Activated CD8-positive, alpha-beta memory T cell treated with anti-CD3 and anti-CD28 coated beads, Interleukin-2, amount 10 ng/mL, durations not matched to agents 7 days and 5 days (primary cell): Measurements from ENCODE around the gene LYST. TPM values are rescaled to one million over a fixed set of nuclear protein-coding genes. Genes with fewer than 3 reads are reported as not detected.
A peak's percentile ranks its signal among the peaks of the same experiment; 100 is the strongest.
"Not testable (repeated sequence)": the region's sequence is repeated elsewhere in the genome, so short reads cannot be mapped to it uniquely, and the experiment has no call there.

ENCODE experiments used
- ATAC-seq: fragments of 150-1000 bp; cut with Tn5 transposase; one replicate; pipeline ENCODE4 v1.10.0; 2021; ENCODE audit warnings: moderate library complexity
- CTCF ChIA-PET: fragments of 350-600 bp; sonication (Branson Sonifier 250); formaldehyde crosslinking; loops from one replicate; lab custom pipeline; 2021; ENCODE audit warnings: antibody characterized with exemption; lab: Charles Lee
- DNase-seq: peaks from one replicate; pipeline ENCODE4 v3.0.0-alpha.2; 2020
- H3K27ac Mint-ChIP-seq: one replicate; pipeline ENCODE4 v1.8.0; 2021; ENCODE audit warnings: mild to moderate bottlenecking, mixed read lengths
- H3K27me3 Mint-ChIP-seq: one replicate; pipeline ENCODE4 v1.8.0; 2021; ENCODE audit warnings: mixed read lengths
- H3K36me3 Mint-ChIP-seq: one replicate; pipeline ENCODE4 v1.8.0; 2021; ENCODE audit warnings: mild to moderate bottlenecking, mixed read lengths
- H3K4me1 Mint-ChIP-seq: one replicate; pipeline ENCODE4 v1.8.0; 2021; ENCODE audit warnings: mixed read lengths
- H3K4me3 Mint-ChIP-seq: one replicate; pipeline ENCODE4 v1.8.0; 2021; ENCODE audit warnings: mild to moderate bottlenecking, moderate library complexity, mixed read lengths
- H3K9me3 Mint-ChIP-seq: one replicate; pipeline ENCODE4 v1.8.0; 2022; ENCODE audit warnings: low read depth, mixed read lengths
- total RNA-seq, 2 experiments: library from RNA; stranded (reverse); gene quantifications; one replicate each; pipeline ENCODE4 v1.2.3, GENCODE V29; 2021

Gene LYST
- total RNA-seq, 2 experiments from 2014 or later: 64.9 to 131 TPM

DNA sequence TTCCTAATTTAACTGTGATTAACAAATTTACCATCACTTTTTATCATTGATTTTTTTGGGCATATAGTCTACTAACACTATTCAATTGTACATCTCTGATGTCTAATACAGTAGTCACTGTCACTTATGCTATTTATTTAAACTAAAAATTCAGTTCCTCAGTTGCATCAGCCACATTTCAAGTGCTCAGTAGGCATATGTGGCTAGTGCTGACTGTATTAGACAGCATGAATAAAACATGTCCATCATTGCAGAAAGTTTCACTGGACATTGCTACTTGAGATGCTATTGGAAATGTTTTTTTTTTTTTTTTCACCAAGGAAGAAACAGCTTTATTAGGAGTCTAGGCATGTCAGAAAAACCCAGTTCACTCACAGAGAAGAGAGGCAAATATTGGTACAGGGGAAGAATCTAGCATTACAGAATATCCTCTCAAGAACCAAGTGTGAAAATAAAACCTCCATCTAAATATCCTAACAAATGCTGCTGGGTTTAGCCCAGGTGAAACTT, 109.1 kb downstream of the LYST start:
- H3K27ac Mint-ChIP-seq: no peak overlapping the region
- no peak overlapping the region for H3K4me3 Mint-ChIP-seq
- ATAC-seq (no peak), DNase-seq (no peak)
- H3K9me3 Mint-ChIP-seq: no peaks in the 10 kb centered on the region
- H3K36me3 Mint-ChIP-seq: peaks cover 37% of the 10 kb centered on the region
- CTCF ChIA-PET: interaction anchor here (1.2 to 1.3 kb wide), 2 partner anchors 26 to 215 kb away, joined by 3 read pairs; no protein-coding TSS in a partner anchor
- H3K27me3 Mint-ChIP-seq: no peaks in the 10 kb centered on the region
- no peaks in the 10 kb centered on the region for H3K4me1 Mint-ChIP-seq

DNA sequence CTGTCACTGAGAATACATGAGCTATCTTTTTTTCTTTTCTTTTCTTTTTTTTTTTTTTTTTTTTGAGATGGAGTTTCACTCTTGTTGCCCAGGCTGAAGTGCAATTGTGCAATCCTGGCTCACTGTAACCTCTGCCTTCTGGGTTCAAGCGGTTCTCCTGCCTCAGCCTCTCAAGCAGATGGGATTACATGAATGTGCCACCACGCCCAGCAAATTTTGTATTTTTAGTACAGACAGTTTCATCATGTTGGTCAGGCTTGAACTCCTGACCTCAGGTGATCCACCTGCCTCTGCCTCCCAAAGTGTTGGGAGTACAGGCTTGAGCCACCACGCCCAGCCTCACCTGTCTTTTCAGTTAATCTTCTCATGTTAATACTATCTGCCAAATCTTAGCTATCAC, 112.5 kb downstream of the LYST start:
- DNase-seq, ATAC-seq, H3K4me1 Mint-ChIP-seq, H3K27me3 Mint-ChIP-seq, H3K9me3 Mint-ChIP-seq, H3K27ac Mint-ChIP-seq, H3K4me3 Mint-ChIP-seq: not testable (repeated sequence)
- CTCF ChIA-PET: interaction anchor here (0.6 to 1.0 kb wide), 2 partner anchors 49 to 83 kb away, joined by 3 read pairs; no protein-coding TSS in a partner anchor
- peaks cover 27% of the 10 kb centered on the region for H3K36me3 Mint-ChIP-seq

DNA sequence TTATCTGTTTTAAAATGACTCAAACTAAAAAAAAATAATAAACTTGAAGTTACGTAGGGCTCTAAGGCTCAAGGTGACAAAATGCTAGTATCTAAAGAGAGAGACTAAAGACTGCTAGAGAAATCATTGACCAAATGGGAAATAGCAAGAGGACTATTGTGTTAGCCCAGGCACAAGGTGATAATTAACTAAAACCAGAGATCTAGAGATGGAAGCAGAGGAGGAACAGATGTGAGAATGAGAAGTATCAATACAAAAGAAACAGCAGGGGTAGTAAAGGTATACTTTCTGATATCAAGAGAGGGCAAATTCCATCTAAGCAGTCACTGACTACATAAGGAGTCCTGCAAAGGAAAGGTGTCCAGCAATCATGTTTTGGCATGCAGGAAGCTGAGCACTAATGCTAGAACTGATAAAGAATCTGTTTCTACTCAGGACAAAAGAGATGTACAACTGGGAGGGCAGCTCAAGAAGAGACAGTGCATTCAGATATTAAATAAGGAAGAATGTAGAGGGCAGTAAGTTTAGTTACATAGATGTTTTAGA, 116.9 kb downstream of the LYST start:
- H3K27ac Mint-ChIP-seq: no peak overlapping the region
- H3K9me3 Mint-ChIP-seq: no peaks in the 10 kb centered on the region
- ATAC-seq (no peak), DNase-seq (no peak)
- CTCF ChIA-PET: interaction anchor here (1.2 to 1.4 kb wide), 2 partner anchors 19 to 236 kb away, joined by 3 read pairs; no protein-coding TSS in a partner anchor
- H3K4me1 Mint-ChIP-seq: peaks cover 4% of the 10 kb centered on the region
- peaks cover 36% of the 10 kb centered on the region for H3K36me3 Mint-ChIP-seq
- no peak overlapping the region for H3K4me3 Mint-ChIP-seq
- no peaks in the 10 kb centered on the region for H3K27me3 Mint-ChIP-seq

DNA sequence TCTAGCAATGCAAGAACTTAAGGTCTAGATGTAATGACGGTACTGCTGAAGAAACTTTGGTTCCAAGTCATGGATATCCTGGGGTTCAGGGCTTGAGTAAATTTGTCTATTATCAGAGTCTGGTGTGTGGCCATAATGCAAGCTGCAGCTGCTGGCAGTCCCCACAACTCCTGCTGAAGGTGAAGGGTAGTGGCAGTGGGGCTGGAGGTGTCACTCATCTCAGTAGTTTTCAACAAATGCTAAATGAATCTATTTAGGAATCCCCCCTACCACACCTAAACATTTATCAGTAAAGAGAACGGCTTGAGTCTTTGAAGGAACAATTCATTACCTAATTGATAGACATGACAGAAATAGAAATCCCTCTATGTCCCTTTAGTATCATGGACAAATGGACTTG, 118.0 kb downstream of the LYST start:
- Mint-ChIP-seq H3K4me3 (no peak overlapping the region), H3K27me3 (no peaks in the 10 kb centered on the region), H3K27ac (no peak overlapping the region), H3K4me1 (peaks cover 4% of the 10 kb centered on the region), H3K9me3 (no peaks in the 10 kb centered on the region), H3K36me3 (peaks cover 33% of the 10 kb centered on the region)
- CTCF ChIA-PET: no interaction called here
- no peak for ATAC-seq
- DNase-seq: no peak

DNA sequence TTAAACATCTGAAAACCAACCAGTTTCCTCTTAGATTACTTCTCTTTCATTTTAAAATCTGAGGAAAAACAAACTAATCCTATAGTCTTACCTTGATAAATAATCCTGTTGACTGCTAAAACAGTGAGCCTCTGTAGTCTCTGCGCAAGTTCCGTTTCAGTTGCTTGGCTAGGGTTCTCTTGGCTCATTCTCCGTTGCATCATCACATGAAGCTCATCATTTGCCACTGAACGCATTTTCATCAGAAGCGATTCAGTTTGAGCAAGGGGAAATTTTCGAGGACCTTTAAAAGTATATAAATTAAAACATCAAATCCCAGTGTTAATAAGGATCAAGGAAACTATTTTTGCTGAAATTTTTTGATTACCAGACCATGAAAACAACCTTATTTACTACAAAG, 120.5 kb downstream of the LYST start:
- Mint-ChIP-seq H3K27ac (no peak overlapping the region), H3K4me1 (peaks cover 4% of the 10 kb centered on the region), H3K4me3 (no peak overlapping the region), H3K9me3 (no peaks in the 10 kb centered on the region), H3K27me3 (no peaks in the 10 kb centered on the region), H3K36me3 (peaks cover 39% of the 10 kb centered on the region)
- CTCF ChIA-PET: no interaction called here
- DNase-seq (no peak), ATAC-seq (no peak)

DNA sequence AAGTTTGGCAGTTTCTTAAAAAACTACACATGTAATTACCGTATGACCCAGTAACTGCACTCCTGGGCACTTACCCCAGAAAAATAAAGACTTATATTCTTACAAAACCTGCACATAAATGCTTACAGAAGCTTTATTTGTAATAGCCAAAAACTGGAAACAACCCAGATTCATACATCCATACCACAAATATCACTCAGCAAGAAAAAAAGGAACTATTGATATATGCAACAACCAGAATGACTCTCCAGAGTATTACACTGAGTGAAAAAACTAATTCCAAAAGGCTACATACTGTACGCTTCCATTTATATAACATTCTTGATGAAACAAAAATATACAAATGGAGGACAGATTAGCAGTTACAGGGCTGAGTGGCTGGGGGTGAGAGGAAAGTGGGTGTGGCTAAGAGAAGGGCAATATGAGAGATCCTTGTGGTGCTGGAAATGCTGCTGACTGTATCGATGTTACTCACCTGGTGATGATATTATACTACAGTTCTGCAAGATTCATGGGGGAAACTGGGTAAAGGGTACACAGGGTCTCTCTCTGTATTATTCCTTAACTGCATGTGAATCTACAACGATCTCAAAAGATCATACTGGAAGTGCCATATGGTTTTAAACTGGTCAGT, 121.1 kb downstream of the LYST start:
- Mint-ChIP-seq H3K36me3 (peaks cover 36% of the 10 kb centered on the region), H3K9me3 (no peaks in the 10 kb centered on the region), H3K27ac (no peak overlapping the region), H3K4me3 (no peak overlapping the region), H3K27me3 (no peaks in the 10 kb centered on the region), H3K4me1 (peaks cover 4% of the 10 kb centered on the region)
- no peak for ATAC-seq
- CTCF ChIA-PET: interaction anchor here (1.4 kb wide), 2 partner anchors 14 to 37 kb away, joined by 3 read pairs; no protein-coding TSS in a partner anchor
- no peak for DNase-seq

DNA sequence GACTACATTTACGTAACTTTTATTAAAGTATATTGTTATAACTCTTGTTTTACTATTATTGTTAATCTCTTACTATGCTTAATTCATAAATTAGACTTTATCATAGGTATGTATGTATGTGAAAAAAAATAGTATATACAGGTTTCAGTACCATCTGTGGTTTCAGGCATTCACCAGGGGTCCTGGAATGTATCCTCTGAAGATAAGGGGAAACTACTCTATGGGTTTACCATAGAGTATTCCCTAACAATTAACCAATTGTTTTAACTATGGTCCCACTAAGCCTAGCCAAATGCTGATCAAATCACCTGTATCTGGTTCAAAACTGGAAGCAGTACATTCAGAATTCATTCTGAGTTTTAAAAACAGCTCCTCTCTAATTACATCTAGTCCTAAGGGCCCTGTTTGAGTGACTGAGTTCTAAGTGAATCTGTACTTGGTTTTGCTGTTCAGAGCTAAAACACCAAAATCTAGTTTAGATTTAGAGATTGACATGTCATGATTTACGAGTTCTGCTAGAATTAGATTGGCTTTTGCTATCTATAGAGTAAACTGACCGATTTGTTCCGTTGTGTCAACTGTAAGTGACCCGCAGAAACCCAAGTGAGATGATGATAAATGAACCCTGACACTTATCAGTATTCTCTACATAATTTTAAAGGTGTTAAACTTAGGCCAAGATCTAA, 123.6 kb downstream of the LYST start:
- no peaks in the 10 kb centered on the region for H3K27me3 Mint-ChIP-seq
- no peak for ATAC-seq
- H3K36me3 Mint-ChIP-seq: peaks cover 49% of the 10 kb centered on the region
- CTCF ChIA-PET: no interaction called here
- DNase-seq: no peak
- peaks cover 4% of the 10 kb centered on the region for H3K4me1 Mint-ChIP-seq
- no peaks in the 10 kb centered on the region for H3K9me3 Mint-ChIP-seq
- H3K27ac Mint-ChIP-seq: no peak overlapping the region
- H3K4me3 Mint-ChIP-seq: no peak overlapping the region

DNA sequence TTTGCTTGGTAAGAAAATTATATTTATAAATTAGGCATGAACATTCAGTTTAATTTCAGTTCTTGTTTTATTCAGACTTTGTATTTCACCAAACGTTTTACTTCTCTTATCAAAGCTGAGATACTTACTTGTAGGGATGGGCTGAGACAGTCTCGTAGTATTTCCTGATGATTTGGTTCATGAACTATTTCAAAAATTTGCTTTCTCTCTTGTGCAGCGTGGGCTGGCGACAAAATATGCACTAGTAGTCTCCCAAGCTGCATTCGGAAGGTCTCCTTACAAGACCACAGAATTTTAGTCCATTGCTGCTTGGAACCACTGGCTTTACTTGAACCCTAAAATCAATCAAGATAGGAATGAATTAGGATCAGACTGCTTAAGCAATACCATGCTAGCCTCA, 125.4 kb downstream of the LYST start:
- H3K36me3 Mint-ChIP-seq: peaks cover 51% of the 10 kb centered on the region
- DNase-seq (no peak), ATAC-seq (no peak)
- H3K4me3 Mint-ChIP-seq: no peak overlapping the region
- no peak overlapping the region for H3K27ac Mint-ChIP-seq
- CTCF ChIA-PET: no interaction called here
- no peaks in the 10 kb centered on the region for H3K9me3 Mint-ChIP-seq
- H3K27me3 Mint-ChIP-seq: no peaks in the 10 kb centered on the region
- peaks cover 9% of the 10 kb centered on the region for H3K4me1 Mint-ChIP-seq

DNA sequence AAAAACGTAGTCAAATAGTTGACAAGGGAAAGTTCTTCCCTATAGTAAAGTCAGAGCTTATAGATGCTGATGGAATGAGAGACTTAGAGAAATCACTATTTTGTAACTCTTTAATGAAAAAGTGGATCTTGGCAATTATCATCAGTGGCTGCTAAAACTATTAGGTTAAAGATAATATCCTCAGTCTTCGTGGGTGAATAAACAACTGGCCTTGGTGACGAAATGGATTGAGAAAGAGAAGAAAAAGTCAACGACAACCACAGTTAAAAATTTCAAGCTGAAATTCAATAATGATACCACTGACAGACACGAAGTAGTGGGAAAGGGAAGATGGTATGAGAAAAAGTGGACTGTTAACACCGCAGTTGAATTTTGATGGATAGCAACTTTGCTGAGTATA, 127.1 kb downstream of the LYST start:
- CTCF ChIA-PET: interaction anchor here (1.0 kb wide), 1 partner anchor 9 kb away, joined by 3 read pairs; no protein-coding TSS in a partner anchor
- Mint-ChIP-seq H3K9me3 (no peaks in the 10 kb centered on the region), H3K36me3 (peaks cover 42% of the 10 kb centered on the region), H3K27ac (no peak overlapping the region), H3K4me3 (no peak overlapping the region), H3K4me1 (peaks cover 6% of the 10 kb centered on the region), H3K27me3 (no peaks in the 10 kb centered on the region)
- no peak for DNase-seq
- ATAC-seq: no peak

DNA sequence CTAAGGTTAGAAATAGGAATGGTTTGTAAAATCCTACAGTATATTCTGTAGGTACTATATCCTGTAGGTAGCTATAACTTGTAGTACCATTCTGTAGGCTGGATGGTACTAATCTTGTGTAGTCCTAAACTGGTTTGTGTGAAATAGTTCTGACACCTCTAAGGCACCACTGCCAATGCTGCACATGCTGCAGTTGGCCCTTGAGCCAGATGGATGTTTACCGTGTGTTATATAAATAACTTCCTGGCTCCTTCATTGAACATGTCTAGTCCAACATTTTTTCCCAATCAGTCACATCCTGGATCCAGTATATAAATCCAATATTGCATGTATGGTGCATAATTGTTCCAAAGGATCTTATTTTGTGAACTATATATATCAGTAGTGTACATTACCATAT, 127.6 kb downstream of the LYST start:
- Mint-ChIP-seq H3K27me3 (no peaks in the 10 kb centered on the region), H3K36me3 (peaks cover 39% of the 10 kb centered on the region), H3K27ac (no peak overlapping the region), H3K4me3 (no peak overlapping the region), H3K4me1 (peaks cover 7% of the 10 kb centered on the region), H3K9me3 (no peaks in the 10 kb centered on the region)
- DNase-seq (no peak), ATAC-seq (no peak)
- CTCF ChIA-PET: interaction anchor here (1.0 kb wide), 2 partner anchors 8 to 233 kb away, joined by 3 read pairs; no protein-coding TSS in a partner anchor

DNA sequence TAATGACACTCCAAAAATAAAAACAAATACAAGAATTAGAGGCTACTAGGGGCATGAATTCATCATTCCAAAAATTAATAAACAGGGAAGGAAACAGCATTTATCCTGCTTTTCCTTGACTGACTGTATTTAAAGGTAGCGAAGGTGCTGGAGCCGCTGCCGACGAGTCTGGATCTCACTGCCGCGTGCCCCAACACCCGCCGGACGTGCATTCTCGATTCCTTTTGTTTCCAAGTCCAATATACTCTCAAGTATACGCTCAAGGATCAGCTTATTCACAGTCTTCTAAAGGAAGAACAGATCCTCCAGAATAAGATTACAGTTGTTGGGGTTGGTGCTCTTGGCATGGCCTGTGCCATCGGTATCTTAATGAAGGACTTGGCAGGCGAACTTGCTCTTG, 129.0 kb downstream of the LYST start:
- H3K36me3 Mint-ChIP-seq: peaks cover 37% of the 10 kb centered on the region

DNA sequence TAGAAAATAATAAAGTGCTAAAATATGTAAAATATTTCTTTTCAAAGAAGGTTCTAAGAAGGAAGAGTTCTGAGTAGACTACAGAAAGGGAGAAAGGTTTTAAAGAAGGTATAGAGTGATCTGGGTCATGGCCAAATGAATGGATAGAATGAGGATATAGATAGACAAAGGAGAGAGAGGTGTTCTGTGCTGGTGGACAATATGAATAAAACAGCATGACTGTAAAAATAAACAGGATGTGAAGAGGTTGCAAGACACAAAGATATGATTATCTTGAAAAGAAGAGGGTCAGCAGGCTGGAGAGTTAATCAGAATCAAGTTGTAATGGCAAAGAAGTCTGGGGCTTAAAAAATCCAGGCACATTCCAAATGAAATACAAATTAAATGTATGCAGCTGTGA, 130.4 kb downstream of the LYST start:
- Mint-ChIP-seq H3K4me1 (peaks cover 7% of the 10 kb centered on the region), H3K27me3 (no peaks in the 10 kb centered on the region), H3K4me3 (no peak overlapping the region), H3K9me3 (no peaks in the 10 kb centered on the region), H3K27ac (peak overlapping the region; percentile 16), H3K36me3 (peaks cover 29% of the 10 kb centered on the region)
- ATAC-seq (no peak), DNase-seq (no peak)
- CTCF ChIA-PET: no interaction called here

More for the DNA sequence above, 129.0 kb downstream of the LYST start:
- Mint-ChIP-seq H3K4me3 (no peak overlapping the region), H3K9me3 (no peaks in the 10 kb centered on the region), H3K4me1 (peaks cover 7% of the 10 kb centered on the region), H3K27me3 (no peaks in the 10 kb centered on the region), H3K27ac (no peak overlapping the region)
- DNase-seq: no peak
- CTCF ChIA-PET: no interaction called here
- ATAC-seq: no peak

DNA sequence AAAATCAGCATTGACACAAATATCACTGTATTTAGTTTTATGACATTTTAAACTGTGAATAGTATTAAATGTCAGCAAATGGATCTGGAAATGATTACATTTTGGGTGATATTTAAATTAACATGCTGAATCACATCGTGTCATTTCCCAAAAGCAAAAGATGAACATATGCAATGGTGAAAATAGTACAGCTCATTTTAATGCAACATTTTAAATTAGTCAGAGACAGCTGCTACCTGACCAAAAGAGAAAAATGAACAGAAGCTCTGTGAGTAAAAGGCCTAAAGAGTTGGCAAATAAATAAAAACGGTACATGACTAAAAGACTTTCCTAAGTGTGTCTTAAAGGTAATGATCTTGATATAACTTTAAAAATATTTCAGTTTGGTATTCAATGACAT, 131.1 kb downstream of the LYST start:
- no peaks in the 10 kb centered on the region for H3K9me3 Mint-ChIP-seq
- CTCF ChIA-PET: no interaction called here
- DNase-seq (no peak), ATAC-seq (no peak)
- H3K4me1 Mint-ChIP-seq: peaks cover 7% of the 10 kb centered on the region
- no peak overlapping the region for H3K4me3 Mint-ChIP-seq
- H3K27ac Mint-ChIP-seq: no peak overlapping the region
- H3K27me3 Mint-ChIP-seq: no peaks in the 10 kb centered on the region
- H3K36me3 Mint-ChIP-seq: peaks cover 29% of the 10 kb centered on the region
